Thyroid gland (tissue), 4 donors: ENCODE measurements around the gene MKRN2OS. TPM values are rescaled to one million over a fixed set of nuclear protein-coding genes. Genes with fewer than 3 reads are reported as not detected.
A peak's percentile ranks its signal among the peaks of the same experiment; 100 is the strongest.

ENCODE experiments used
- DNase-seq, 2 donors: peaks; one replicate each; pipeline ENCODE4 v3.0.0-alpha.2; 2019
- H3K27ac ChIP-seq, 3 donors: fragments of 200-600 bp; sonication (generic); 1 replicate in 2 of 3; 2 replicates in 1 of 3; pipeline ENCODE4 v1.5.1; 2016 to 2019; ENCODE audit warnings: mild to moderate bottlenecking in 1 of 3, moderate library complexity in 1 of 3
- H3K27me3 ChIP-seq: fragments of 200-600 bp; sonication (generic); one replicate; pipeline ENCODE4 v1.5.1; 2019
- H3K36me3 ChIP-seq, 2 donors: fragments of 200-600 bp; sonication (generic); one replicate each; pipeline ENCODE4 v1.5.1; 2016 to 2019
- H3K4me1 ChIP-seq, 2 donors: fragments of 200-600 bp; sonication (generic); one replicate each; pipeline ENCODE4 v1.5.1; 2017 to 2019
- H3K4me3 ChIP-seq, 3 donors: fragments of 200-600 bp; sonication (generic); replicated peaks in 1 of 3; 1 replicate in 2 of 3; 2 replicates in 1 of 3; pipeline ENCODE4 v1.5.1; 2016; ENCODE audit warnings: mild to moderate bottlenecking in 1 of 3
- H3K9me3 ChIP-seq: fragments of 200-600 bp; sonication (generic); one replicate; pipeline ENCODE4 v1.5.1; 2017
- POLR2A ChIP-seq, 2 donors: fragments of 450-650 bp; IDR thresholded peaks; one replicate each; pipeline ENCODE4 v1.6.1; 2017; ENCODE audit warnings: antibody characterized with exemption in 2 of 2, mild to moderate bottlenecking in 2 of 2, moderate library complexity in 1 of 2
- WGBS, 2 donors: methylation state at CpG; one replicate each; pipeline ENCODE4 v1.1.5; 2017; 5-methylcytosine and 5-hydroxymethylcytosine counted together
- intact Hi-C: fragments of 100-400 bp; cut with DNase I; formaldehyde crosslinking; loops from one replicate; pipeline ENCODE4 v1.15.1; 2023
- total RNA-seq, 4 donors: library from RNA; depleted of rRNA; stranded (reverse); fragments of >200 nt; gene quantifications; one replicate each; pipeline ENCODE4 v1.2.3, GENCODE V29; 2016
- TF ChIP-seq, protein P1 (sequence below), 6 experiments: fragments of 200-600 bp in 3 of 6; fragments of 450-650 bp in 3 of 6; sonication (generic) in 3 of 6; IDR thresholded peaks; one replicate each; pipeline ENCODE4 v1.5.1; 2016 to 2019; ENCODE audit warnings: antibody characterized with exemption in 6 of 6, mild to moderate bottlenecking in 2 of 6, inconsistent platforms in 1 of 6, moderate library complexity in 1 of 6

The MKRN2OS gene
- total RNA-seq, 4 donors from 2014 or later, result not detected

- intact Hi-C loops, result no loop called here
- Histone ChIP-seq H3K9me3 (no peaks in the 10 kb centered on the region), H3K27ac (peak overlapping the region; percentile 41 to 65 (median 64)), H3K27me3 (no peaks in the 10 kb centered on the region), H3K4me1 (peaks cover 39 to 49% of the 10 kb centered on the region in 2 donors), H3K4me3 (no peak overlapping the region), H3K36me3 (peaks cover 42 to 47% of the 10 kb centered on the region in 2 donors)
- TF ChIP-seq POLR2A (IDR thresholded peaks at IDR 0.05), result peak in 1 of 2 donors; percentile 27
- TF ChIP-seq, protein P1, sequence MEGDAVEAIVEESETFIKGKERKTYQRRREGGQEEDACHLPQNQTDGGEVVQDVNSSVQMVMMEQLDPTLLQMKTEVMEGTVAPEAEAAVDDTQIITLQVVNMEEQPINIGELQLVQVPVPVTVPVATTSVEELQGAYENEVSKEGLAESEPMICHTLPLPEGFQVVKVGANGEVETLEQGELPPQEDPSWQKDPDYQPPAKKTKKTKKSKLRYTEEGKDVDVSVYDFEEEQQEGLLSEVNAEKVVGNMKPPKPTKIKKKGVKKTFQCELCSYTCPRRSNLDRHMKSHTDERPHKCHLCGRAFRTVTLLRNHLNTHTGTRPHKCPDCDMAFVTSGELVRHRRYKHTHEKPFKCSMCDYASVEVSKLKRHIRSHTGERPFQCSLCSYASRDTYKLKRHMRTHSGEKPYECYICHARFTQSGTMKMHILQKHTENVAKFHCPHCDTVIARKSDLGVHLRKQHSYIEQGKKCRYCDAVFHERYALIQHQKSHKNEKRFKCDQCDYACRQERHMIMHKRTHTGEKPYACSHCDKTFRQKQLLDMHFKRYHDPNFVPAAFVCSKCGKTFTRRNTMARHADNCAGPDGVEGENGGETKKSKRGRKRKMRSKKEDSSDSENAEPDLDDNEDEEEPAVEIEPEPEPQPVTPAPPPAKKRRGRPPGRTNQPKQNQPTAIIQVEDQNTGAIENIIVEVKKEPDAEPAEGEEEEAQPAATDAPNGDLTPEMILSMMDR (IDR thresholded peaks at IDR 0.05), result no peak
- 59 to 60% methylated on average over 7 of the region's 7 CpGs for WGBS, 2 donors
- peak; percentile 71 to 72 for DNase-seq
These were observed 43.0 kb upstream of the MKRN2OS start for GRCh38 chr3:12588039-12589009.

DNA sequence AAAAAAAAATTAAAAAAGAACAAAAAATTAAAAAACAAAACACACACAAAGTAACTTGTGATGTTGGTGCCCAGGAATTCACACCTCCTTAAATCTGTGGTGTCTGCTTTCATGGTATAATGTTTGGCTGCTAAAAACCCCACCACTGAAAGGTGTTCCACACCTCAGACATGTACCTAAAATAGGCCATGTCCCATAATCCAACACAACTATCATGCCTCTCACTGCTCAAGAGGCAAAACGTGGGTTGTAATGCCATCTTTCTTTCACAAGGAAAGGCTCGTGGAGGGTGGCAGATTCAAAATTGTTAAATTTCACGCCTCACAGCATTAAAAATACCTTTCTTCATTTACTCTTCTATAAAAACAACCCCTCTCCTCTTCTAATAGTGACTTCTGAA, 41.1 kb upstream of the MKRN2OS start:
- H3K36me3 ChIP-seq, result peaks cover 54 to 62% of the 10 kb centered on the region in 2 donors
- no peak overlapping the region for H3K4me3 ChIP-seq
- TF ChIP-seq POLR2A (IDR thresholded peaks at IDR 0.05), result no peak
- TF ChIP-seq, protein P1 (IDR thresholded peaks at IDR 0.05), result no peak
- H3K4me1 ChIP-seq, result peaks cover 39 to 49% of the 10 kb centered on the region in 2 donors
- no peaks in the 10 kb centered on the region for H3K27me3 ChIP-seq
- no peaks in the 10 kb centered on the region for H3K9me3 ChIP-seq
- WGBS, 2 donors, result 60 to 63% methylated on average over 3 of the region's 3 CpGs
- intact Hi-C loops, result no loop called here
- no peak for DNase-seq
- H3K27ac ChIP-seq, result peak overlapping the region; percentile 42 to 64 (median 46)

DNA sequence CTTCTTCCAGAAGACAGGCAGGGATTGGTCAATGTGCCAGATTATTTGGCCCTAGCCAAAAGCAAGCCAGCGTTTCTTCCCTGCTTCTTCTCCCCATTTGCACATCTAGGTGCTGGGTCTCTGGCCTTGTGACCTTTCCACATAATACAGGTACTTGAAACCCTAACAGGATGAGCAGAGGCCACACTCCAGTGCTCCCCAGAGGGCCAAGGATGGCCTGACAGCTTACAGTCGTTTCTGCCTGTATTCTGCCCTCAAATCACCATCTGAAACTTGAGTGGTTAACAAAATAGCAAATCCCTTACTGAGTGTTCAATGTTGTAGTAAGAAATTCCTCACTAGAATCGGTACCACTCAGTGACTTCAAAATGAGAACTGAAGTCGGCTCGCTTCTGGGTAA, 40.7 kb upstream of the MKRN2OS start:
- Histone ChIP-seq H3K36me3 (peaks cover 58 to 61% of the 10 kb centered on the region in 2 donors), H3K4me3 (no peak overlapping the region), H3K27me3 (no peaks in the 10 kb centered on the region), H3K9me3 (no peaks in the 10 kb centered on the region), H3K4me1 (peaks cover 39 to 49% of the 10 kb centered on the region in 2 donors), H3K27ac (peak overlapping the region in 2 of 3 donors; percentile 42 to 64)
- intact Hi-C loops, result no loop called here
- TF ChIP-seq, protein P1 (IDR thresholded peaks at IDR 0.05), result no peak
- no peak for TF ChIP-seq POLR2A (IDR thresholded peaks at IDR 0.05)
- 20 to 21% methylated on average over 5 of the region's 5 CpGs for WGBS, 2 donors
- peak; percentile 43 to 55 for DNase-seq

GRCh38 chr3:12585181-12585580, 39.9 kb upstream of the MKRN2OS start:
- Histone ChIP-seq H3K27ac (peak overlapping the region; percentile 16 to 64 (median 42)), H3K9me3 (no peaks in the 10 kb centered on the region), H3K4me3 (no peak overlapping the region), H3K27me3 (no peaks in the 10 kb centered on the region), H3K4me1 (peaks cover 39 to 49% of the 10 kb centered on the region in 2 donors), H3K36me3 (peaks cover 54 to 58% of the 10 kb centered on the region in 2 donors)
- intact Hi-C loops, result no loop called here
- WGBS, 2 donors, result 80 to 92% methylated on average over 3 of the region's 3 CpGs
- TF ChIP-seq POLR2A (IDR thresholded peaks at IDR 0.05), result no peak
- TF ChIP-seq, protein P1 (IDR thresholded peaks at IDR 0.05), result no peak
- no peak for DNase-seq

DNA sequence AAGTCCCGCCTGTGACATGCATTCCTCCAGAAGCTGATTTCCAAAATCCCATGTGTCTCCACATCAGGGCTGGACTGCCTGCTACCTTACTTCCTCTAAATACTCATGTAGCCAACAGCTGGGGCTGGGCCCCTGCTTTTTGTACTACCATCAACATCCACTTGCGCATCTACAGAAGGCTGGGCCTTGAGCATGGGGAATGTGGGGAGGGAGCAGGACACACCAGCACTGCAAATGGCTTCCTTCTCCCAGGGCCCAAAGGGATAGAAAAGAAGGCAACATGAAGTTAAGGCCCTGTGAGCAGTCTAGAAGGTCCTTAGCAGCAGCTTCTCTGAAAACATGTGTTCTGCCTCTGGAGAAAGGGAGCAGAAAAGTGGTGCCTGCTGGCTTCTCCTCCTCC, 38.8 kb upstream of the MKRN2OS start:
- Histone ChIP-seq H3K36me3 (peaks cover 56 to 57% of the 10 kb centered on the region in 2 donors), H3K4me3 (no peak overlapping the region), H3K4me1 (peaks cover 37 to 42% of the 10 kb centered on the region in 2 donors), H3K9me3 (no peaks in the 10 kb centered on the region), H3K27me3 (no peaks in the 10 kb centered on the region), H3K27ac (no peak overlapping the region)
- no peak for TF ChIP-seq POLR2A (IDR thresholded peaks at IDR 0.05)
- TF ChIP-seq, protein P1 (IDR thresholded peaks at IDR 0.05), result no peak
- intact Hi-C loops, result no loop called here
- no peak for DNase-seq
- 79 to 86% methylated on average over 1 to 2 of the region's 2 CpGs for WGBS, 2 donors
